GM12864 (cell line): Measurements from ENCODE around the gene SCGB1D2.

Source experiments
- DNase-seq: peaks from one replicate; pipeline ENCODE4 v3.0.0-alpha.2; 2011; ENCODE audit warnings: low read depth
- H3K4me3 ChIP-seq: 2 replicates; pipeline ENCODE4 v1.5.1; 2011; ENCODE audit warnings: mild to moderate bottlenecking, low read depth, low read length, control low read depth
- CTCF ChIP-seq: IDR thresholded peaks from 2 replicates; pipeline ENCODE4 v1.5.1; 2011; ENCODE audit warnings: low read depth, mild to moderate bottlenecking, moderate library complexity, low read length, control low read depth, inconsistent platforms; ENCODE audit errors: missing control alignments

SCGB1D2 gene

GRCh38 chr11:62256281-62256680 lies 14.2 kb downstream of the SCGB1D2 start:
- TF ChIP-seq CTCF: no peak
- H3K4me3 ChIP-seq: no peak overlapping the region
- DNase-seq: no peak

GRCh38 chr11:62260261-62260953 lies 18.4 kb downstream of the SCGB1D2 start:
- no peak for DNase-seq
- TF ChIP-seq CTCF: no peak
- H3K4me3 ChIP-seq: no peak overlapping the region

GRCh38 chr11:62264004-62264403 lies 22.0 kb downstream of the SCGB1D2 start:
- H3K4me3 ChIP-seq: no peak overlapping the region
- DNase-seq: no peak
- no peak for TF ChIP-seq CTCF

GRCh38 chr11:62266558-62266957 lies 24.5 kb downstream of the SCGB1D2 start:
- DNase-seq: no peak
- H3K4me3 ChIP-seq: no peak overlapping the region
- TF ChIP-seq CTCF: no peak

GRCh38 chr11:62267050-62267449 lies 25.0 kb downstream of the SCGB1D2 start:
- no peak overlapping the region for H3K4me3 ChIP-seq
- DNase-seq: no peak
- no peak for TF ChIP-seq CTCF

GRCh38 chr11:62267576-62267975 lies 25.5 kb downstream of the SCGB1D2 start:
- no peak for TF ChIP-seq CTCF
- no peak for DNase-seq
- H3K4me3 ChIP-seq: no peak overlapping the region

GRCh38 chr11:62269654-62270278 lies 27.7 kb downstream of the SCGB1D2 start, which contains the start of gene SCGB2A2:
TSS of gene SCGB2A2 (plus strand) at chr11:62270158. CDS start at chr11:62270217, 59 bp downstream.
- H3K4me3 ChIP-seq: no peak within 1 kb of the TSS
- TF ChIP-seq CTCF: peak; percentile 40
- no peak for DNase-seq
